Neural cell (in vitro differentiated cells): Measurements from ENCODE around the gene ARHGAP45. TPM values are rescaled to one million over a fixed set of nuclear protein-coding genes. Genes with fewer than 3 reads are reported as not detected.

Experiments used
- H2AFZ ChIP-seq: fragments of 200-600, 300-800 bp; sonication (generic), shearing (Covaris generic); 2 replicates; pipeline ENCODE4 v1.6.0; 2014; ENCODE audit warnings: low read depth, mild to moderate bottlenecking, antibody characterized with exemption, low read length, moderate library complexity
- H3F3A ChIP-seq: fragments of 200-600 bp; shearing (Covaris generic); 2 replicates; pipeline ENCODE4 v1.6.1; 2016; ENCODE audit warnings: mild to moderate bottlenecking, moderate library complexity, mixed read lengths, antibody characterized with exemption, low read length; ENCODE audit not compliant: insufficient read depth, poor library complexity, severe bottlenecking
- H3K27ac ChIP-seq: fragments of 200-600, 300-800 bp; sonication (generic), shearing (Covaris generic); 2 replicates; pipeline ENCODE4 v1.5.1; 2014; ENCODE audit warnings: mild to moderate bottlenecking, low read length, moderate library complexity
- H3K27me3 ChIP-seq: fragments of 300-800, 200-600 bp; sonication (generic), shearing (Covaris generic); 2 replicates; pipeline ENCODE4 v1.6.0; 2014; ENCODE audit warnings: mild to moderate bottlenecking, low read depth, low read length, moderate library complexity; ENCODE audit not compliant: insufficient read depth
- H3K36me3 ChIP-seq: fragments of 300-800, 200-600 bp; sonication (generic), shearing (Covaris generic); 2 replicates; pipeline ENCODE4 v1.5.1; 2014; ENCODE audit warnings: mild to moderate bottlenecking, antibody characterized with exemption, low read length, moderate library complexity; ENCODE audit not compliant: insufficient read depth
- H3K4me2 ChIP-seq: fragments of 300-800, 200-600 bp; sonication (generic), shearing (Covaris generic); 2 replicates; pipeline ENCODE4 v1.6.0; 2014; ENCODE audit warnings: mild to moderate bottlenecking, low read length
- H3K4me3 ChIP-seq: fragments of 300-800, 200-600 bp; sonication (generic), shearing (Covaris generic); 2 replicates; pipeline ENCODE4 v1.5.1; 2014; ENCODE audit warnings: mild to moderate bottlenecking, low read length, moderate library complexity
- H3K79me2 ChIP-seq: fragments of 200-600 bp; shearing (Covaris generic); replicated peaks from 2 replicates; pipeline ENCODE4 v1.6.0; 2014; ENCODE audit warnings: mild to moderate bottlenecking, low read length, moderate library complexity; ENCODE audit not compliant: insufficient read depth
- H3K9ac ChIP-seq: fragments of 300-800, 200-600 bp; sonication (generic), shearing (Covaris generic); 2 replicates; pipeline ENCODE4 v1.6.1; 2016; ENCODE audit warnings: mild to moderate bottlenecking, low read length, mixed read lengths
- H3K9me2 ChIP-seq: fragments of 200-600 bp; shearing (Covaris generic); 2 replicates; pipeline ENCODE4 v1.6.1; 2016; ENCODE audit warnings: mild to moderate bottlenecking, low read length, mixed read lengths; ENCODE audit not compliant: insufficient read depth
- H3K9me3 ChIP-seq: fragments of 200-600, 300-800 bp; sonication (generic), shearing (Covaris generic); 2 replicates; pipeline ENCODE4 v1.6.1; 2016; ENCODE audit warnings: mild to moderate bottlenecking, mixed run types, low read length, moderate library complexity, mixed read lengths
- H4K20me1 ChIP-seq: fragments of 200-600 bp; shearing (Covaris generic); 2 replicates; pipeline ENCODE4 v1.6.1; 2016; ENCODE audit warnings: mild to moderate bottlenecking, mixed run types; ENCODE audit not compliant: insufficient read depth
- CTCF ChIP-seq: fragments of 450-650 bp; IDR thresholded peaks from 2 replicates; pipeline ENCODE4 v1.5.1; 2014; ENCODE audit warnings: antibody characterized with exemption, mild to moderate bottlenecking, moderate library complexity; ENCODE audit not compliant: poor library complexity, severe bottlenecking
- EP300 ChIP-seq: fragments of 450-650 bp; conservative IDR thresholded peaks from 2 replicates; pipeline ENCODE4 v1.6.1; 2014; ENCODE audit warnings: antibody characterized with exemption, mild to moderate bottlenecking, moderate library complexity; ENCODE audit not compliant: poor library complexity, severe bottlenecking
- EZH2 ChIP-seq: fragments of 200-600, 300-800 bp; shearing (Covaris generic), sonication (generic); IDR thresholded peaks from 2 replicates; pipeline ENCODE4 v1.6.1; 2014; ENCODE audit warnings: antibody characterized with exemption, low read length, borderline replicate concordance, mild to moderate bottlenecking; ENCODE audit not compliant: insufficient read depth, poor library complexity, severe bottlenecking
- MXI1 ChIP-seq: fragments of 450-650 bp; conservative IDR thresholded peaks from 2 replicates; pipeline ENCODE4 v1.6.1; 2014; ENCODE audit warnings: antibody characterized with exemption, mild to moderate bottlenecking; ENCODE audit not compliant: poor library complexity, severe bottlenecking
- POLR2AphosphoS5 ChIP-seq: IDR thresholded peaks from 2 replicates; pipeline ENCODE4 v1.6.1; 2012
- RAD21 ChIP-seq: fragments of 450-650 bp; conservative IDR thresholded peaks from 2 replicates; pipeline ENCODE4 v1.6.1; 2014; ENCODE audit warnings: antibody characterized with exemption, mild to moderate bottlenecking, moderate library complexity
- REST ChIP-seq: IDR thresholded peaks from 2 replicates; pipeline ENCODE4 v1.6.1; 2012; ENCODE audit warnings: borderline replicate concordance
- SMC3 ChIP-seq: fragments of 450-650 bp; conservative IDR thresholded peaks from 2 replicates; pipeline ENCODE4 v1.6.1; 2014; ENCODE audit warnings: antibody characterized with exemption, mild to moderate bottlenecking, moderate library complexity; ENCODE audit not compliant: poor library complexity
- TAF1 ChIP-seq: IDR thresholded peaks from 2 replicates; pipeline ENCODE4 v1.6.1; 2012; ENCODE audit warnings: low read depth
- polyA plus RNA-seq: library from polyadenylated mRNA; depleted of rRNA; stranded (reverse); fragments of >200 nt; gene quantifications from 2 replicates; pipeline ENCODE4 v1.2.3, GENCODE V29; 2014

Gene ARHGAP45
- polyA plus RNA-seq, 1 donor from 2014 or later: 3.3 TPM

- Histone ChIP-seq H2AFZ (no peak overlapping the region), H3K36me3 (no peaks in the 10 kb centered on the region), H3K9me2 (no peaks in the 10 kb centered on the region), H3K9me3 (no peaks in the 10 kb centered on the region), H3K79me2 (no peaks in the 10 kb centered on the region), H3K4me3 (no peak overlapping the region), H3K27ac (no peak overlapping the region), H3F3A (no peaks in the 10 kb centered on the region), H3K27me3 (no peaks in the 10 kb centered on the region), H3K9ac (no peak overlapping the region), H3K4me2 (no peak overlapping the region), H4K20me1 (no peaks in the 10 kb centered on the region)
- no peak for TF ChIP-seq EP300
- TF ChIP-seq SMC3: no peak
- no peak for TF ChIP-seq MXI1
- TF ChIP-seq RAD21: no peak
- TF ChIP-seq REST: no peak
- no peak for TF ChIP-seq CTCF
- TF ChIP-seq POLR2AphosphoS5: no peak
- TF ChIP-seq EZH2: no peak
These were observed 58.9 kb downstream of the ARHGAP45 start for GRCh38 chr19:1125601-1126467.

- Histone ChIP-seq H3K27ac (no peak overlapping the region), H3K79me2 (no peaks in the 10 kb centered on the region), H3K9me3 (no peaks in the 10 kb centered on the region), H4K20me1 (no peaks in the 10 kb centered on the region), H3K4me2 (no peak overlapping the region), H2AFZ (no peak overlapping the region), H3K9me2 (no peaks in the 10 kb centered on the region), H3K36me3 (no peaks in the 10 kb centered on the region), H3K9ac (no peak overlapping the region), H3K4me3 (no peak overlapping the region), H3F3A (no peaks in the 10 kb centered on the region), H3K27me3 (no peaks in the 10 kb centered on the region)
- no peak for TF ChIP-seq EP300
- TF ChIP-seq TAF1: no peak
- TF ChIP-seq CTCF: no peak
- no peak for TF ChIP-seq POLR2AphosphoS5
- no peak for TF ChIP-seq MXI1
- no peak for TF ChIP-seq SMC3
- no peak for TF ChIP-seq REST
- no peak for TF ChIP-seq RAD21
- no peak for TF ChIP-seq EZH2
These were observed 60.2 kb downstream of the ARHGAP45 start for GRCh38 chr19:1126984-1127760.
